HG03469 (cell line): ENCODE measurements around the gene OGFOD1.

Experiments
- ATAC-seq: cut with Tn5 transposase; IDR thresholded peaks from one replicate; pipeline ENCODE4 v1.9.1; 2021; ENCODE audit warnings: mild to moderate bottlenecking, moderate library complexity, moderate number of reproducible peaks; ENCODE audit not compliant: unreplicated experiment

Gene OGFOD1

DNA sequence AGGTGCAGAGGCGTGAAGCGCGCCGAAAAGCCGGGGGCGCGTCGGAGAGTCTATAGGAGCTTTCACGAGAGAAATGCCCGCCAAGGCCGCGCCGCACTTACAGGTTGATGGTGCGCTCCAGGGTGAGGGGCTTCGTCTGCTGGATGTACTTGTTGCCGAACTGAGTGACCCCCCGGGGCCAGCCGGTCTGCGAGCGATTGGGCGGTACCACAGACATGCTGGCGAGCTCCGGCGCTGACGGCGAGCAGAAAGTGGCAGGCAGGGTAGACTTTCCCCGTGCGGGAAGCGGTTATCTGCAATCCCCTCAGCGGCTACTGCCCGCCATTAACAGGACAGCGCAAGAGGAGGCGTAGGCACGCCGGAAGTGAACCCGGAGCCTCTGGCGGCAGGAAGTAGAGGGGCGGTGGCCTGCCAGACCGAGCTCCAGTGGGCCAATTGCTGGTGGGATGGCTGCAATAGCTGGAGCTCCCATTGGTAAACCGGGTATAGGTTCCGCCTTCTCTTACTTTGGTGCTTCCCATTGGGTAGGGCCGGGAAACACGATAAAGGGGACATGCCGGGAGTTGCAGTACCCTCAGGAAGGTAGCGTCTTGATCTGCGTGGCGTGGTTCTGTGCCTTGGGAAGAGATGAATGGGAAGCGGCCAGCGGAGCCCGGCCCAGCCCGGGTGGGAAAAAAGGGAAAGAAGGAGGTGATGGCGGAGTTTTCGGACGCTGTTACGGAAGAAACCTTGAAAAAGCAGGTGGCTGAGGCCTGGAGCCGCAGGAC is at the start of gene OGFOD1, which contains the start of gene NUDT21:
OGFOD1 (plus strand) TSS at position 569 of the 767 bp plus-strand sequence; CDS start at position 628, 59 bp downstream.
NUDT21 (minus strand) TSS at position 347 of the 767 bp plus-strand sequence; CDS start at position 217, 130 bp downstream.
- ATAC-seq = peak; percentile 95

GRCh38 chr16:56405977-56406672 is 45.2 kb upstream of the OGFOD1 start:
- ATAC-seq = no peak

DNA sequence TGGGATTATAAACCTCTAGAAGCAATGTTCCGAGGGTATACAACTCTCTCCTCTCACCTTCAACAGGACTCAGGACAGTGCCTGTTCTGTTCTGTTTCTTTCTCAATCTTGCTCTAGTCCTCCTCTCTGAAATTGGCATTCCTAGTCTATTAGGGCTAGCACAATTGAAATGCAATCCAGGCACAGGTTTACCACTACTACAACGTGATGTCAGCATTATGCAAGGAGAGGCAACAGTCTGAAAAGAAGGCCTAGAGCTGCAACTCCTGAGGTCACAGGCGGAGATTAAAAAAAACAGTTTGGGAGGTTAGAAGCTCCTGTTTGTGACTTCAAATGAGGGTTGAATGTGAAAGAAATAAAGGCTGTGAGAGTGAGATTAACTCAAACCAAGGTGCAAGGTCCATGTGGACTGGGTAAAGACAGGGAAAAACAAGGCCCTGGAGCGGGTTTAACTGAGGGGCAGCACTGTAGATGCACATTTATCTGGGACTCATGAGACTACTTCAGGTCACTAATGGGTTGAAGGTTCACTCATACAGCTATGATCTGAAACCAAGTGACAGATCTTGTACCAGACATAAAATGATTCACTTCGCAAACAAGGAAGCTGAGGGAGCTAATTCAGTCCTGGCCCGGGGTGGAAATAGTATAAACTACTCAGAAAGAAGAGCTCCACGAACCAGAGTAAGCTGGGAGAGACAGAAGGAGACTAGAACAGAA is 42.8 kb upstream of the OGFOD1 start:
- ATAC-seq = no peak

GRCh38 chr16:56409195-56409594 is 42.2 kb upstream of the OGFOD1 start:
- no peak for ATAC-seq

DNA sequence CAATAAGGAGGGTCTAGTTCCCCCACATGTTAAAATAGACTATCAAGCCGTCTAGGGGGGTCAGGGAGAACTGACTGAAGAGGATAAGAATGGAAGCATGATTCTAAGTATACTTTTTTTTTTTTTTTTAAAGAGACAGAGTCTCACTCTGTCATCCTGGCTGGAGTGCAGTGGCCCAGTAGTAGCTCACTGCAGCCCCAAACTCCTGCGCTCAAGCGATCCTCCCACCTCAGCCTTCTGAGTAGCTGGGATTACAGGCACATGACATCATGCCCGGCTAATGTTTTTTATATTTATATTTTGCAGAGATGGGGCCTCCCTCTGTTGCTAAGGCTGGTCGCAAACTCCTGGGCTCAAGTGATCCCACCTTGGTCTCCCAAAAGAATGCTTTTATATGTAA is 40.2 kb upstream of the OGFOD1 start:
- no peak for ATAC-seq

DNA sequence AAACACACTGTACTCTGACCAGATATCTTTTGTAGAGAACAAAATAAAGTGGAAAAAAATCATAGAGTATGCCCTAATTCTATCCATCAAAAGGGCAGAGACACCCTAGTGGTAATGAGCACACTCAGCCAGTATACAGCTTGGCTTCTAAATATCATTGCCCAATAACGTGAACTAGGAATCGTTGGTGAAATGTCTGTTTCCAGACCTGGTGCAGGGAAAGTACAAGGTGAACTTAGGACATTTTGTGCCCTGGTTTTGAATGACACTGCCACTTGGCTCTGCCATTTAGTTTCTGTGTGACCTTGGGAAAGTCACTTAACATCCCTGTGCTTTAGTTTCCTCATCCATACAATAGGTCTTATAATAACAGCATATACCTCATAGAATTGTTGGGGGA is 39.7 kb upstream of the OGFOD1 start:
- no peak for ATAC-seq

GRCh38 chr16:56413381-56413780 is 38.0 kb upstream of the OGFOD1 start:
- ATAC-seq = no peak

GRCh38 chr16:56414366-56414765 is 37.0 kb upstream of the OGFOD1 start:
- no peak for ATAC-seq

GRCh38 chr16:56415875-56416274 is 35.5 kb upstream of the OGFOD1 start:
- ATAC-seq = no peak

DNA sequence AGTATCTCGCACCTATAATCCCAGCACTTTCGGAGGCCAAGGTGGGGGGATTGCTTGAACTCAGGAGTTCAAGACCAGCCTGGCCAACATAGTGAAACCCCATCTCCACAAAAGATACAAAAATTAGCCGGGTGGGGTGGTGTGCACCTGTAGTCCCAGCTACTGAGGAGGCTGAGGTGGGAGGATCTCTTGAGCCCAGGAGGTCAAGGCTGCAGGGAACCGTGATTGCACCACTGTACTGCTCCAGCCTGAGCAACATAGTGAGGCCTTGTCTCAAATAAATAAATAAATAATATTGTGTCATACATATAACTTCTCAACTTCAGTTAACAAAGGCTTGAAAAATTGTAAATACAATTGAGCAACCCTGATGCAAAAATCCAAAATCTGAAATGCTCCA is 34.2 kb upstream of the OGFOD1 start:
- no peak for ATAC-seq

GRCh38 chr16:56419740-56420548 is 31.4 kb upstream of the OGFOD1 start:
- no peak for ATAC-seq

- no peak for ATAC-seq
Observed at GRCh38 chr16:56420613-56421012, 30.7 kb upstream of the OGFOD1 start.

DNA sequence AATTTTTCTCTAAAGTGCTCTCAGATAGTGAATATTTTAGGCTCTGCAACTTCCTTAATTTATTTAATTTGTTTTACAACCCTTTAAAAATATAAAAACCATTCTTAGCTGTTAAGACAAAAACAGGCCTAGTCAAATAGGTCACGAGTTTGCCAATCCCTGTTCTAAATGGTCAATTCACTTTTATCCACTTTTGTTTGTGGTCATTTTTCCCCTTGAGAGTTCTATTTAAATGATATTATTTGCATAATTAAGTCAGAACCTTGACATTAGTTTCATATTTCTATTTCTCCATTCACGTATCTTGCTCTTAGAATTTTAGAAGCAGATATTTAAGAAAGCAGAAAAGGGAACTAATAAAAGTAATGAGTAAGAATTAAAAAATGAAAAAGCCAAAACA is 30.0 kb upstream of the OGFOD1 start:
- ATAC-seq = no peak

- no peak for ATAC-seq
Observed at GRCh38 chr16:56421976-56422669, 29.2 kb upstream of the OGFOD1 start.

DNA sequence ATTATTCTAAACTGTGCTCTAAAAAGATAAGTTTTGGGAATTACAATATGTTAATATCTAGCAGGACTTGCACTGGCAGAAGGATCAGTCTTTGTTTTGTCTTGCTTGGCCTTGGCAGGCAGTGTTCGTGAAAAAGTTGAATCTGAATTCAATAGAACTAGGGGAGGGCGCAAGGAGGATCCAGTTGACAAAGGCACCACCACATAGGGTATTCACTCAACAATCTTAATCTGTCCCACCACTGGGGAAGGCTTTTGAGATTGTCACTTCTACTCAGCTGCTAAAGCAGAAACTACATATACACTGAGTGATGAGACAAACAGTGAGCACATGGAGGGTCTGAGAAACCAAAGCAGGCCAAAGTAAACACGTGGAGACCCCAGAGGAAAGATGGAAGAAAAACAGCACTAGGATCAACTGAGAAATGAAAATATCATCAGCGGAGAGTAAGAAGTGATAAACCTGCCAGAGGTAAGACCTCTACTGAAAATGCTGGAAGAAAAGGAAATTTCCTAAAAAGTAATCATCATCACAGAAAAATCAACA is 28.4 kb upstream of the OGFOD1 start:
- ATAC-seq = no peak

- no peak for ATAC-seq
Observed at GRCh38 chr16:56423584-56424403, 27.6 kb upstream of the OGFOD1 start.

- no peak for ATAC-seq
Observed at GRCh38 chr16:56424404-56424764, 27.0 kb upstream of the OGFOD1 start.

DNA sequence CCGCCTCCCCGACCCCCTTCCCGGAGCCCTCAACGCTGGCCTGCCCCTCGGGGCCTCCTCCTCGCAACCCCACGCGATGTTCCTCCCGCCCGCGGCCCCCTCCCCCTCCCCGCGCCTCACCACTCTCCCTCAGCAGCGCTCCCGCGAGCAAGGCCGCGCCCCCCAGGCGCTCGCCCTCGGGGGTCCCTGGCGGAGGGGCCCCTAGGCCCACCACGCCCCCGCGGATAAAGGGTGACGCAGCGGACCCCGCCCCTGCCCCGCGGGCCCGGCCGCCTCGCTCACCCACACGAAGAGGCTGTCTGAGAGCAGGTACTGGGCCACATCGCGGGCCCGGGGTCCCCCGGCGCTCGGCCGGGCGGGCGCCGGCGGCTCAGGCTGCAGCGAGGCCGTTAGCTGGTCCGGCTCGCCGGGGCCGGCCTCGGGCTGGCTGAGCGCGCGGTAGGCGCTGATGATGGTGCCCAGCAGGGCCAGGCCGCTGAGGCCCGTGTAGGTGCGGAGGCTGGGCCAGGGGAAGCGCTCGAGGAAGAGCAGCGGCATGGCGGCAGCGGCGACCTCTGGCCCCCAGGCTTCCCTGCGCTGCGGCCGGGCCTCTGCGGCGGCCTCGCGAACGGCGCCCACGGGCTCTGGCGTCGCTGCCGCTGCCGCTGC is 26.4 kb upstream of the OGFOD1 start:
- ATAC-seq = peak; percentile 24

- ATAC-seq = peak; percentile 56
Observed at GRCh38 chr16:56425439-56425832, 25.9 kb upstream of the OGFOD1 start, which contains the start of gene AMFR. Gene AMFR, minus strand, starts transcription at chr16:56425545. Its CDS starts 218 bp downstream, at chr16:56425327.
